NCI-H748 (cell line): ENCODE data around the gene CLTCL1.
"Not testable (repeated sequence)": the region's sequence is repeated elsewhere in the genome, so short reads cannot be mapped to it uniquely, and the experiment has no call there.

Experiments used
- DNase-seq: peaks from one replicate; lab custom pipeline; 2025; ENCODE audit not compliant: unreplicated experiment; lab: John Stamatoyannopoulos, UW

Gene CLTCL1

DNA sequence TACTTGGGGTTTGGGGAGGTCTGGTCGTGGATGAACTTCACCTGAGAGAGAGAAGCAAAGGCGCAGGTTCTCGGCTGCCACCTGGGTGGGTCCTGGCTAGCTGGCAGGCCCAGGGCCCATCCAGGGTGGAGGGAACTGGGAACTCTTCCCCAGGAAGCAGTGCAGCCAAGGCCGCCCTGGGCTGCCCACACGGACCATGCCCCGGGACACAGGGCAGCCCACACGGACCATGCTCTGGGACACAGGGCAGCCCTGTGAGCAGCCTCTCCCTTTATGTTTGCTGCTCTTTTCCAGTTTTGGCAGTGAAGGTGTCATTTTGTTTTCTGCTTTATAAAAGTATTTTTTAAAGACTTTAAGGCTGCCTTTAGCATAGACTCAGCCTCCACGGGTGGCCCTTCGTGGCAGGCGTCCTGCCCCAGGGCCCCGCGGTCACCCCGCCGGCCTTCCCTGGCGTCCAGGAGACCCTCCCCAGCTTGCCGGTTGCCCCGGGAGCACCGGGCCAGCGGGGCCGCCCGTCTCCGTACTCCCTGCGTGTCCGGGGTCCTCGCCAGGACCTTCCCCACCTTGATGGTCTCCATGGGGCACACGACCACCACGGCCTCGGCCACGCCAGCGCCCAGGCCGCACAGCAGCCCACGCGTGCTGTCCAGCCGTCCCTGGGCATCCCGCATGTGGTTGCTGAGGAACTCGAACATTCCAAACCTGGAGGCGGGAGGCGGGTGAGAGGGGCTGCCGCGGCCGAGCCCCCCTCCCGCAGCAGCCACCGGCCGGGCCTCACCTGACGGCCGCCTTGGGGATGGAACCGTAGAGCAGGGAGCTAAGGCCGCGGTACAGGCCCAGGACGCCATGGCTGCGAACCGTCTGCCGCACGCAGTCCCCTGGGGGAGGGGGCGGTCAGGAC lies 114.1 kb downstream of the CLTCL1 start:
- DNase-seq: peak; percentile 49

GRCh38 chr22:19176732-19177131 lies 114.8 kb downstream of the CLTCL1 start:
- no peak for DNase-seq

DNA sequence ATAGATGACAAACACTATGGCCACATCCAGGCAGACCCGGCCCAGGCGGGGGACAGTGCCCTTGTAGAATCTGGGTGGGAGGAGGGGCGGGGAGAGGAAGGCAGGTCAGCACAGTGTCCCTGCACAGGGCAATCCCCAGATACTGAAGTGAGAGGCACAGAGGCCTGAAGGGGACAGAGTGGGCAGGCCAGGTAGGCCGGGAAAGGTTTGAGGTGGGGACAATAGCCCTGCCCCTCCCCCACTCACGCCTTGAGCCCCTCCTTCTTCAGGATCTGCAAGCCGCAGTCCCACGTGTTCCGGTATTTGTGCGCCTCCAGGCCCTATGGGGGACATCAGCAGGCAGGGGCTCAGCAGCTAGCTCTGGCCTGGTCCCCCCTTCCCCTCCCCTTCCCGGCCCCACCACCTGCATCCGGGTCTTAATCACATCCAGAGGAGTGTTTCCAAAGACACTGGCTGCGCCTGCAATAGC lies 115.3 kb downstream of the CLTCL1 start:
- no peak for DNase-seq

- no peak for DNase-seq
These were observed 115.8 kb downstream of the CLTCL1 start for GRCh38 chr22:19175602-19176174.

DNA sequence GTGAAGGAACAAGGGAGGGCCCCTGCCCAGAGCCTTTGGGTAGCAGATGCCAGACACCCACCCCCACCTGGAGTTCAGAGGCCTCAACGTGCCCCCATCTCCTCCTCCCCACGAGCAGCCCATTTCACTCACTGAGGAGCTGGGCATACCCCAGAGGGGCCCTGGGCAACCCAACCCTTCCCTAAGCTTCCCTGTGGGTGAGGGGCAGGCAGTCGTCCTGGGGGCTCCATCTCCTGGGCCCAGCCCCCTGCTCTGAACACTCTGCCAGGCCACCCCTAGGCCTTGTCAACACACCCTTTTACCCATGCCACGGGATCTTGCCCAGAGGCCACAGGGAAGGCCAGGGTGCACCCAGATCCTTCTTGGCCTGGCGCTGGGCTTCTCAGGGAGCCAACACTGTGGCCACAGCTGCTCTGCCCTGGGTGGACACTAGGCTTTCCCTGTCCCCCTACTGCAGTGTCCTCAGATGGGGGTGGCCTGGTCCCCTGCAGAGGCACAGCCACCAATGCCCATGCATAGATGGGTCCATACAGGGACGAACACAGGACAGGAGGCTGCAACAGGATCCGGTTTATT lies 116.4 kb downstream of the CLTCL1 start:
- DNase-seq: no peak

DNA sequence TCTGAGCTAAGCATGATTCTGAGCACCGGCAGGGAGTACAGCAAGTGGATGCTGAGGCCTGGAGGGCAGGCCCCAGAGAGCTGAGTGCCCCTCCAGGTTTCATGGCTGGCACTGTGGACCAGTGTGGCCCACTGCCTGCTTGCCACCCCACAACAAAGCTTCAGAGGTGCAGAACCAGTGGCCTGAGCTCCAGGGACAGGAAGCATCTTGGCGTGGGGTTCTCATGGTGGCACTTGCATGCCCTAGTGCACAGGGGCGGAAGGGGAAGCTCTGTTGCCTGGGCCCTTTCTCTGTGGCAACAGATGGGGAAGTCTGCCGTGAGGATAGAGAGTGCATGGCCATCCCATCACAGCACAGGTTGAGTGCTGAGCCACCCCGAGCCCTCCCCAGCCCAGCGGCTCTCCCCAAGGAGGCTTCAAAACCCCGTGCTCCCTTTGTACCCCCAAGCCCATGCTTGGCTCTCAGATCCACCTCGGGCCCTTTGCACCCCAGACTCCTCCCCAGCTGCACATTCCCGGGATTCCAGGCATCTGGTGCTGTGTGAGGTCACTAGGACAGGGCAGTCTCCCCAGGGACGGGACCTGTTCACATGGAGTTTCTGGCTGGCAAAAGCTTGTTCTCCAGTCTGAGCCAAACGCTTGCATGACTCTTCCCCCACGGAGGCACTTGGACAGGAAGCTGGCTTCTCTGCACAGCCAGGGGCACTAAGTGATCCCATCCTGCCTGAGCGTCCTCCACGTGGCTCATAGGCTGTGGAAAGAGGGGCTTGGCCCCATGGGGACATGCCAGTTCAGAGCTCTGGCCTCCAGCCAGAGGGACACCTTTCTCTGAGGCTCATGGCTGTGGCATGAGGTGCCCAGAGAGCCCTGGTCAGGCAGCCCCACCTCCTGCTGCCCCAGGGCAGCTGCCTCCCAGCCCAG lies 117.2 kb downstream of the CLTCL1 start:
- no peak for DNase-seq

DNA sequence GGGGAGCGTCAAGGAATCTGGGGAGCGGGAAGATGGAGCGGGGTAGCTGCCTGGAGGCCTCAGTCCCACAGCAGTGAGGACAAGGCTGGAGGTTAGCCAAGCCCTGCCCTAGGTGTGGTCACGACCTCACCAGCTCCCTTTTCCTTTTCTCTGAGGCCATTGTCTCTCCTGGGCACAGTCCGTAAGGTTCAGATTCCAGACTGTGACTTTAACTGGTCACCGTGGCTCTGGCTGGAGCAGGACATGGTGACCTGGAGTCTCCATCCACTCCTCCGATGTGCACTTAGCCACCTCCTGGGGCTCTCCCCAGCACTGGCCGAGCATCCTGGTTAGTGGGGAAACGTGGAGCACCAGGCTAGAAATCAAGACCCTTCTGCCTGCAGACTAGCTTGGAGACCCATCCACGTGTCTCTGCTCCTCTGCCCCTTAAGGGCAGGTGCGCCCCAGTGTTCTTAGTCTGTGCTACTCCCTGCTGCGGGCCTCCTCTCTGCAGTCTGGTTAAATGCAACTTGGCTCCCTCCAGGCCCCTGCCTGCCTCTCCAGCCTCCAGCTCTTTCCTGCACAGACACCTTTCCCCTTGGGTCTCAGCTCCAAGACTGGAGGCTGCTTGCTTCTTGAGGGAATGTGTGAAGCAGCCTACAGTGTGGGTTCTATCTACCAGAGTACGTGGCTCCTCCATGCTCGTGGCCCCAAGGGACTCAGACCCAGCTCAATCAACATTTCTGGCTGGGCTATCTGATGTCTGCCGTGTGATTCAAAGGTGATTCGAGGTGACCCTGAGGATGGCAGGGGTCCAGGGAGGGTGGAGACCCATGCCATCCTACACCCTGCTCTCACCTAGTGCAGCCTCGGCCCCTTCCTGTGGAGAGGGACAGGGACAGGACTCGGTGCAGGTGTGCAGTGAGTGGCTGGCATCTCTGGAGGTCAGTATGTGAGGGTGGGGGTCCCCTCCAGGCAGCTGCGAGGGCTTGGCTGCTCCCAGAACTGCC lies 118.2 kb downstream of the CLTCL1 start:
- DNase-seq: no peak

DNA sequence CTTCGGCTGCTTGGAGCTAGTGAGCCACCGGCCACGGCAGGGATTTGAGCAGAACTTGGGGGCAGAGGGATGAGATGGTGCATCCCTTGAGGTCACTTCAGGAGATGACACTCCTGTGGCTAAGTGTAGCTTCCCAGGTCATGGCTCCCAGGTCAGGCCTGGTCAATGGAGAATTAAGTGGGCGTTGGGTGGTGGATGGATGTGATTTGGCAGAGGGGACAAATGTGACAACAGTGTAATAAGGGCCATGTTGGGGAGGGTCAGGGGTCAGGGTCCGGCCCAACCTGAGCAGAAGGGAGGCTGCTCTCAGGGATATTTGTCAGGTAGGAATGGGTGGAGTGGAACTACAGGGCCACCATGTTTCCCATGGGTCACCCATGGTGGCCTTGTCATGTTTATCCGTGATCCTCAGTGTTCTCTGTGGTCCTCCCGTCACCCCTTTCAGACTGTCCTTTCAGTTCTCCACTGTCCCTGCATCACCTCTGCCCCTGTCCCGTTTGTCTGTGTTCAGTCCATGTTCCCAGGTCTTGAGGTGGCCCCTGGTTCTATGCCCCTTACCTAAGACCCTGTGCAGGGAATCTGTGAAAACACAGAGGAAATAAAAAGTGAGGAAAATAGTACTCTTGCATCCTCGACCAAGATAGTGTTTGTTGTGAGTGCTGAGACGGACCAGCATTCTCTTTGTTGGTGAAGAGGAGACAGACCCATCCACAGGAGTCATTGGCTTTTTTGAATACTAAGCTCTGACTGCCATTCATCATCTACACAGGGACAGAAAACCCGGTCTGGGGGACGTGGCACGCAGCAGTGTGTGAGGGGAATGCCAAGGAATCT lies 119.1 kb downstream of the CLTCL1 start:
- DNase-seq: no peak

DNA sequence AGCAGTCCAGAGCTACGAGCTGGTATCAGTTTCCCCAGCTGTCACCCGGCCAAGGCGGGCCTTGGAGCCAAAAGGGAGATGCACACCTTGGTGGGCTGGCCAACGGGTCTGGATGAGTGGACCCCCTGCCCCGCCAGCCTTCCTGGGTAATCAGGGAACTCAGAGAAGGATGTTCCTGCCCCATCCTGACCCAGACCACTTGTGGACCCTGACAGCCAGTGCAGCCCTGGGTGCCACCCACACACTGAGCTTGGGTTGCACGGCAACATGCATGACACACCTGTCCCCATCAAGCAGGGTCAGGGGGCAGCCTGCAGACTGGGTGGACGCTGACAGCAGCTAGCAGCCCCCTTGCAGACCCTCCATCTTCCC lies 121.6 kb downstream of the CLTCL1 start:
- no peak for DNase-seq

DNA sequence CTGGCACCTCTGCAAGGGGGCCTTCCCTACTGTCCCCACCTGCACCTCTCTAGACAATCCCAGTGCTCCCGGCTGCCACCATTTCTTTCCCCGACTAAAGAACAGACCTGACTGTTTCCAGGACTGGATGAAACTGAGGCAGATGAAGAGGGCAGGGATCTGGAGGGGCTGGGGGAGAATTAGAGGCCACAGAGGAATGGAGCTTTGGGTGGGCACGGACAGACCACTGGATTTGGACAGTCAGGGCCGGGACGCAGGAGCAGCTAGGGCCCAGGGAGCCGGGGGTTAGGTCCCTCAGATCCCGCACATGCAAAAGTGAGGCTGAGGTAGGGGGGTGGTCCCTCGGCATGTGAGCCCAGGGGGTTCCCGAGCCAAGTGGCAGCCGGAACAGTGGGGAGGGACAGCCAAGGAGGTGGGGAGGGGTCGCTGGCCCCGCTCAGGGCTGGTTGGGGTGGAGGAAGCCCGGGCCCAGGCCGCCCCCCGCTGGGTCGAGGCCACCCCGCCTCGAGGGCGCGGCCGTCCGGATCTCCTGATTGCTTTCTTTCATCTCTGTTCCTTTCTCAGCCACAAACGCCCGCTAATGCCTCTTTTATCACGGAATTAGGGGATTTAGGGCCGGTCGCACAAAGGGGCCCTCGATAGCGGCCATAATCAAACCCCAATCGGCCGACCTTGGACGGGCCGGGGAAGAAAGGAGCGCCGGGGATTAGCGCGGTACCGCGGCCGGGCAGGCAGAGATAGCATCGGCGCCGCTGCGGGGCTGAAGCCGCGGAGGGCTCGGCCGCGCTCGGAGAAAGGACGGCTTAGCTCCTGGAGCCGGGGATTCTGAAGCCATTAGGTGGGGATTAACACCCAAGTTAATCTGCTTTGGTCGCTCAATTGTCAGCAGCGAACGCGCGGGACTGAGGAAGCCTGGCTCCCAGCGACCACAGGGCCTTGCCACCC lies 122.2 kb downstream of the CLTCL1 start:
- DNase-seq: peak; percentile 27

- peak; percentile 85 for DNase-seq
These were observed 123.2 kb downstream of the CLTCL1 start for GRCh38 chr22:19168088-19168890.

DNA sequence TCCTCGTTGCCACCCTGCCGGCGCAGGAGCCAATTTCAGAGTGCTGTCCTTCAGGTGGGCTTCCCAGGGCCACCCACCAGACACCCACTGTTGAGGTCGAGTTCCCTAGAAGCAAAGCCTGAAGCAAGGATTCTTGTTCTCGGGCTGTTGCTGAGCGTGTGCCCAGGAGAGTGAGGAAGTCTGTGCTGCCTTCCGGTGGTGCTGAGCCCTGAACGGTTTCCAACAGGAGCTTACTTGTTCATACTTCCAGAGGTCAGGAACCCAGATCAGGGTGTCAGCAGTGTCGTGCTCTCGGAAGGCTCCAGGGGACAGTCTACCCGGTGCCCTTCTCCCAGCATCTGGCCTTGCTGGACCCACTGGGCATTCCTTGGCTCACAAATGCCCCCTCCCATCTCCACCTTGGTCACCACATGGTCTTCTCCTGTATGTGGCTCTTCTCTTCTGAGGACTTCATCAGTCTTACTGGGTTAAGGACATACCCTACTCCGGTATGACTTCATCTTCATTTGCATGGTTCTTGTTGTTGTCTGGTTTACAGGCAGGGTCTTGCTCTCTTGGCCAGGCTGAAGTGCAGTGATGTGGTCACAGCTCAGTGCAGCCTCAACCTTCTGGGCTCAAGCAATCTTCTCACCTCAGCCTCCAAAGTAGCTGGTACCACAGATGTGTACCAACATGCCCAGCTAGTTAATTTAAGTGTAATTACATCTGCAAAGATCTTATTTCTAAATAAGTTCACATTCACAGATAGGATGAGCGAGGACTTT lies 124.2 kb downstream of the CLTCL1 start:
- DNase-seq: no peak

GRCh38 chr22:19166421-19166820 lies 125.1 kb downstream of the CLTCL1 start:
- DNase-seq: no peak

- DNase-seq: no peak
These were observed 127.1 kb downstream of the CLTCL1 start for GRCh38 chr22:19164425-19164824.

- not testable (repeated sequence) for DNase-seq
These were observed 132.9 kb downstream of the CLTCL1 start for GRCh38 chr22:19158649-19159048.

DNA sequence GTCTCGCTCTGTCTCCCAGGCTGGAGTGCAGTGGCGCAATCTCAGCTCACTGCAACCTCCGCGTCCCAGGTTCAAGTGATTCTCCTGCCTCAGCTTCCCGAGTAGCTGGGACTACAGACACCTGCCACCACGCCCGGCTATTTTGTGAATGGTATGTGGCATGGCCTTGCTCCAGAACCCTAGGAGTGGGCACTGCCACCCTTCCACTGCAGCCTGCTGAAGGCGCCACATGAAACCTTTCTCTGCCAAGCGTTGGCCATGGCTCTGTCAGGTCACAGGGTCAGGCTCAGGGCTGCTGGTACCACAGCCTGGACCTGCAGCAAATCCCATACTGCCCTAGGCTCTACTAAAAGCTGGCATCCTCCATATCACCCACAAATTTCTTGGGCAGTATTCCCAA lies 135.4 kb downstream of the CLTCL1 start:
- DNase-seq: not testable (repeated sequence)
